Esophagus muscularis mucosa (tissue), 4 donors: Measurements from ENCODE around the gene FAM124A. TPM values are rescaled to one million over a fixed set of nuclear protein-coding genes. Genes with fewer than 3 reads are reported as not detected.

Experiments
- DNase-seq: peaks from one replicate; pipeline ENCODE4 v3.0.0-alpha.2; 2017; ENCODE audit errors: extremely low spot score
- H3K27ac ChIP-seq, 4 donors: fragments of 200-600 bp; sonication (generic); replicated peaks in 1 of 4; 1 replicate in 3 of 4; 2 replicates in 1 of 4; pipeline ENCODE4 v1.5.1; 2016 to 2019; ENCODE audit warnings: mild to moderate bottlenecking in 1 of 4
- H3K27me3 ChIP-seq, 4 donors: fragments of 200-600 bp; sonication (generic); one replicate each; pipeline versions ENCODE4 v1.5.1 to v1.6.0; 2016 to 2019
- H3K36me3 ChIP-seq, 4 donors: fragments of 200-600 bp; sonication (generic); one replicate each; pipeline ENCODE4 v1.5.1; 2016 to 2019
- H3K4me1 ChIP-seq, 4 donors: fragments of 200-600 bp; sonication (generic); one replicate each; pipeline ENCODE4 v1.5.1; 2016 to 2019
- H3K4me3 ChIP-seq, 4 donors: fragments of 200-600 bp; sonication (generic); 1 replicate in 2 of 4; 2 replicates in 2 of 4; pipeline ENCODE4 v1.5.1; 2016 to 2019; ENCODE audit warnings: mild to moderate bottlenecking in 4 of 4, moderate library complexity in 1 of 4
- H3K9me3 ChIP-seq, 4 donors: fragments of 200-600 bp; sonication (generic); 1 replicate in 3 of 4; 2 replicates in 1 of 4; pipeline ENCODE4 v1.5.1; 2016 to 2019
- EP300 ChIP-seq: sonication (generic); formaldehyde crosslinking; IDR thresholded peaks from one replicate; pipeline ENCODE4 v1.6.1; 2017; ENCODE audit warnings: antibody characterized with exemption
- POLR2A ChIP-seq: fragments of 450-650 bp; IDR thresholded peaks from one replicate; pipeline ENCODE4 v1.6.1; 2017; ENCODE audit warnings: antibody characterized with exemption, moderate library complexity, mild to moderate bottlenecking, low read depth
- POLR2AphosphoS5 ChIP-seq, 2 donors: sonication (generic); formaldehyde crosslinking; IDR thresholded peaks; one replicate each; pipeline ENCODE4 v1.6.1; 2017; ENCODE audit warnings: antibody characterized with exemption in 2 of 2
- WGBS: methylation state at CpG from one replicate; pipeline ENCODE4 v1.1.5; 2018; 5-methylcytosine and 5-hydroxymethylcytosine counted together
- intact Hi-C: fragments of 100-400 bp; cut with DNase I; formaldehyde crosslinking; loops from one replicate; pipeline ENCODE4 v1.15.1; 2023
- small RNA-seq, 3 donors: library from RNA; depleted of rRNA; stranded (forward); fragments of <200 nt; gene quantifications; one replicate each; pipeline ENCODE3, GENCODE V24; 2016
- total RNA-seq, 4 donors: library from RNA; depleted of rRNA; stranded (reverse); fragments of >200 nt; gene quantifications; one replicate each; pipeline versions ENCODE4 v1.1.0 to v1.2.1, GENCODE V29; 2016
- TF ChIP-seq, protein P1 (sequence below), 3 experiments: fragments of 200-600 bp in 2 of 3; fragments of 450-650 bp in 1 of 3; sonication (generic) in 2 of 3; IDR thresholded peaks; one replicate each; pipeline ENCODE4 v1.5.1; 2017 to 2019; ENCODE audit warnings: antibody characterized with exemption in 3 of 3, mild to moderate bottlenecking in 2 of 3, moderate library complexity in 1 of 3

Gene FAM124A
- total RNA-seq, 4 donors from 2014 or later: 17.0 to 30.3 (median 21.0) TPM

DNA sequence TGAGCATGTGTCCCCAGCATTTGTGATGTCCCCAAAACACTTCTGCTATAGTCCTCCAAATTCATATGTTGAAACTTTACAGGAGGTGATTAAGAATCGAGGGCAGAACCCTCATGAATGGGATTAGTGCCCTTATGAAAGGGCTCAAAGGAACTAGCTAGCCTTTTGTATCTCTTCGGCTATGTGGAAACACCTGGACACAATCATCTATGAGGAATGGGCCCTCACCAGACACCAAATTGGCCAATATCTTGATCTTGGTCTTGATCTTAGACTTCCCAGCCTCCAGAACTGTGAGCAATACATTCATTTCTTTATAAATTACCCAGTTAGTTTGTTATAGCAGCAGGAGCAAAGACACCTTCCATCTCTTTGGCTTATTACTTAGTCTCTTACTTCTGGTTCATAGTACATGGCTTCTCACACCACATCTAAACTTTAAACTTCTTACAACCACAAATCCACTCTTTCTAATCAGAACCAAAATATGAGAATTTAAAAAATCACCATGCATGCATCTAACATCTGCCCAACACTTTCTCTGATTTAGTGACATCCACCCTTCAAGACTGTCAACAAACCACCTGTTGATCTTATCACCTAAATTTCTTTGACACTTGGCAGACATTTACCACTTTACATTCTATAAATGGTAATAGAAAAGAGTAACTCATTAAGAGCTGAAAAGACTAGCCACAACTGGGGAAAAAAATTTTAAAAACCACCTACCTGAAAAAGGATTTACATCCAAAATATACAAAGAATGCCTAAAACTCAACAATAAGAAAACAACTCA lies 110.6 kb downstream of the FAM124A start:
- 100% methylated on average over 2 of the region's 2 CpGs for WGBS
- intact Hi-C loops: no loop called here
- DNase-seq: no peak
- Histone ChIP-seq H3K4me3 (no peak overlapping the region), H3K4me1 (no peaks in the 10 kb centered on the region), H3K27ac (no peak overlapping the region), H3K27me3 (no peaks in the 10 kb centered on the region), H3K36me3 (no peaks in the 10 kb centered on the region), H3K9me3 (no peaks in the 10 kb centered on the region)
- TF ChIP-seq POLR2A (no peak), EP300 (no peak), POLR2AphosphoS5 (IDR thresholded peaks at IDR 0.05) (no peak)
- TF ChIP-seq, protein P1, sequence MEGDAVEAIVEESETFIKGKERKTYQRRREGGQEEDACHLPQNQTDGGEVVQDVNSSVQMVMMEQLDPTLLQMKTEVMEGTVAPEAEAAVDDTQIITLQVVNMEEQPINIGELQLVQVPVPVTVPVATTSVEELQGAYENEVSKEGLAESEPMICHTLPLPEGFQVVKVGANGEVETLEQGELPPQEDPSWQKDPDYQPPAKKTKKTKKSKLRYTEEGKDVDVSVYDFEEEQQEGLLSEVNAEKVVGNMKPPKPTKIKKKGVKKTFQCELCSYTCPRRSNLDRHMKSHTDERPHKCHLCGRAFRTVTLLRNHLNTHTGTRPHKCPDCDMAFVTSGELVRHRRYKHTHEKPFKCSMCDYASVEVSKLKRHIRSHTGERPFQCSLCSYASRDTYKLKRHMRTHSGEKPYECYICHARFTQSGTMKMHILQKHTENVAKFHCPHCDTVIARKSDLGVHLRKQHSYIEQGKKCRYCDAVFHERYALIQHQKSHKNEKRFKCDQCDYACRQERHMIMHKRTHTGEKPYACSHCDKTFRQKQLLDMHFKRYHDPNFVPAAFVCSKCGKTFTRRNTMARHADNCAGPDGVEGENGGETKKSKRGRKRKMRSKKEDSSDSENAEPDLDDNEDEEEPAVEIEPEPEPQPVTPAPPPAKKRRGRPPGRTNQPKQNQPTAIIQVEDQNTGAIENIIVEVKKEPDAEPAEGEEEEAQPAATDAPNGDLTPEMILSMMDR (IDR thresholded peaks at IDR 0.05): no peak

DNA sequence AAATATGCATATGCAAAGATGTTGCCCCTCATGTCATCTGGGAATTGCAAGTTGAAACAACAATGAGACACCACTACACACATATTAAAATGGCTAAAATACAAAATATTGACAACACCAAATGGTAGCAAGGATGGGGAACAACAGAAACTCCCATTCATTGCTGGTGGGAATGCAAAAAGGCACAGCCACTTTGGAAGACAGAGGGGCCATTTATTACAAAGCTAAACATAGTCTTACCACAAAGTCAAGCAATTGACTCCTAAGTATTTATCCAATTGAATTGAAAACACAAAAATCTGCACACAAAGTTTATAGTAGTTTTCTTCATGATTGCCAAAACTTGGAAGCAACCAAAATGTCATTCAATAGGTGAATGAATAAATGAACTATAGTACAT lies 111.2 kb downstream of the FAM124A start:
- intact Hi-C loops: no loop called here
- TF ChIP-seq POLR2AphosphoS5 (IDR thresholded peaks at IDR 0.05) (no peak), POLR2A (no peak), EP300 (no peak)
- TF ChIP-seq, protein P1 (IDR thresholded peaks at IDR 0.05): no peak
- H3K27ac ChIP-seq: no peak overlapping the region
- no peaks in the 10 kb centered on the region for H3K27me3 ChIP-seq
- no peaks in the 10 kb centered on the region for H3K4me1 ChIP-seq
- no peaks in the 10 kb centered on the region for H3K9me3 ChIP-seq
- DNase-seq: no peak
- H3K4me3 ChIP-seq: no peak overlapping the region
- no peaks in the 10 kb centered on the region for H3K36me3 ChIP-seq

DNA sequence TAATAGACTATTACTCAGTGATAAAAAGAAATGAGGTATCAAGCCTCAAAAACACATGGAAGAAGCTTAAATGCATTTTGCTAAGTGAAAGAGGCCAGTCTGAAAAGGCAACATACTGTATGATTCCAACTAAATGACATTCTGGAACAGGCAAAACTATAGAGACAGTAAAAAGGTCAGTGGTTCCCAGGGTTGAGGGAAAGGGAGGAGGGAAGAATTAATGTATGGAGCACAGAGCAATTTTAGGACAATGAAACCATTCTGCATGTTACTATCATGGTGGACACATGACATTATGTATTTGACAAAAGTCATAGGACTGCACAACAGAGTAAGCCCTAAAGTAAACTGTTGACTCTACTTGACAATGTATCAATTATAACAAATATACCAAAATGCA lies 111.6 kb downstream of the FAM124A start:
- intact Hi-C loops: no loop called here
- no peak for TF ChIP-seq POLR2AphosphoS5 (IDR thresholded peaks at IDR 0.05)
- TF ChIP-seq POLR2A: no peak
- no peak for TF ChIP-seq EP300
- TF ChIP-seq, protein P1 (IDR thresholded peaks at IDR 0.05): no peak

More for the DNA sequence above, 111.6 kb downstream of the FAM124A start:
- Histone ChIP-seq H3K4me1 (no peaks in the 10 kb centered on the region), H3K9me3 (no peaks in the 10 kb centered on the region), H3K36me3 (no peaks in the 10 kb centered on the region), H3K27me3 (no peaks in the 10 kb centered on the region), H3K27ac (no peak overlapping the region), H3K4me3 (no peak overlapping the region)
- DNase-seq: no peak

Small RNAs within 50 kb of the gene (small RNA-seq; reads per million reads assigned to genes)
- gene PRELID3BP2: 0 reads per million in 3 donors

Other genes with a start within 250 kb of the FAM124A start
- gene C13orf42, start 111.1 kb upstream of the FAM124A start, total RNA-seq: not detected
- not detected for gene SERPINE3, start 117.3 kb downstream of the FAM124A start, total RNA-seq
- 10 to 100 TPM; 24.3 to 34.5 (median 28.9) TPM for gene INTS6, start 230.6 kb downstream of the FAM124A start, total RNA-seq